WTC11 (cell line): ENCODE measurements around the gene HLF.

Experiments used
- CBFB ChIP-seq: sonication (generic); formaldehyde crosslinking; IDR thresholded peaks from 2 replicates; pipeline ENCODE4 v1.8.1; 2022; ENCODE audit warnings: mild to moderate bottlenecking, low read depth, missing genetic modification reagents
- E2F5 ChIP-seq: sonication (generic); formaldehyde crosslinking; IDR thresholded peaks from 2 replicates; pipeline ENCODE4 v1.8.1; 2022; ENCODE audit warnings: mild to moderate bottlenecking, moderate library complexity, missing genetic modification reagents
- MAX ChIP-seq: sonication (generic); formaldehyde crosslinking; IDR thresholded peaks from 2 replicates; pipeline ENCODE4 v1.8.0; 2022; ENCODE audit warnings: mild to moderate bottlenecking, missing genetic modification reagents
- SP1 ChIP-seq: sonication (generic); formaldehyde crosslinking; conservative IDR thresholded peaks from 2 replicates; pipeline ENCODE4 v1.8.1; 2022; ENCODE audit warnings: missing genetic modification reagents

- TF ChIP-seq SP1 (CRISPR knock-in tag) = no peak
- TF ChIP-seq CBFB (CRISPR knock-in tag) = no peak
- TF ChIP-seq MAX = no peak
- no peak for TF ChIP-seq E2F5 (CRISPR knock-in tag)
Measured at GRCh38 chr17:55284001-55284884, 19.5 kb downstream of the HLF start.
